HepG2 (cell line): ENCODE data around the gene ROBO2. TPM values are rescaled to one million over a fixed set of nuclear protein-coding genes. Genes with fewer than 3 reads are reported as not detected.

Source experiments
- LCORL ChIP-seq, 2 experiments: fragments of 450-650 bp in 1 of 2; sonication (generic) in 1 of 2; formaldehyde crosslinking in 1 of 2; IDR thresholded peaks; 2 replicates each; pipeline versions ENCODE4 v1.5.0 to v1.6.1; 2017 to 2020; ENCODE audit warnings: antibody characterized with exemption in 1 of 2, missing genetic modification reagents in 1 of 2
- SMARCC2 ChIP-seq: fragments of 450-650 bp; IDR thresholded peaks from 2 replicates; pipeline ENCODE4 v1.6.1; 2017; ENCODE audit warnings: antibody characterized with exemption, mild to moderate bottlenecking
- TARDBP ChIP-seq: sonication (generic); formaldehyde crosslinking; IDR thresholded peaks from 2 replicates; pipeline ENCODE4 v1.8.0; 2022; ENCODE audit warnings: mild to moderate bottlenecking, missing genetic modification reagents
- ZSCAN20 ChIP-seq: sonication (generic); formaldehyde crosslinking; IDR thresholded peaks from 2 replicates; pipeline ENCODE4 v1.4.0; 2020; ENCODE audit warnings: missing genetic modification reagents, mild to moderate bottlenecking, borderline replicate concordance
- polyA plus RNA-seq, 8 experiments: library from polyadenylated mRNA; depleted of rRNA in 3 of 8; stranded (reverse) in 7 of 8; unstranded in 1 of 8; fragments of >200 nt; fragmentation: Illumina TruSeq in 4 of 8; extraction: Trizol in 4 of 8; gene quantifications; 2 replicates each; pipeline versions ENCODE4 v1.2.1 to v1.2.3, GENCODE V29; 2011 to 2016; ENCODE audit warnings: low read depth in 4 of 8, missing spikeins in 1 of 8, mixed read lengths in 1 of 8; ENCODE audit not compliant: insufficient read depth in 1 of 8
- total RNA-seq, 5 experiments: library from RNA; depleted of rRNA; stranded (reverse); fragments of >200 nt; fragmentation: Illumina TruSeq; extraction: Trizol; gene quantifications; 2 replicates each; pipeline ENCODE4 v1.2.3, GENCODE V29; 2016; ENCODE audit warnings: low read depth in 1 of 5
- TF ChIP-seq, protein P1 (sequence below): sonication (generic); formaldehyde crosslinking; IDR thresholded peaks from 2 replicates; pipeline ENCODE4 v1.5.0; 2020; ENCODE audit warnings: mild to moderate bottlenecking, missing genetic modification reagents
- TF ChIP-seq, protein P2 (sequence below): sonication (generic); formaldehyde crosslinking; IDR thresholded peaks from 2 replicates; pipeline ENCODE4 v1.5.0; 2020; ENCODE audit warnings: mild to moderate bottlenecking, missing genetic modification reagents, moderate library complexity
- TF ChIP-seq, protein P3 (sequence below): sonication (generic); formaldehyde crosslinking; IDR thresholded peaks from 2 replicates; pipeline ENCODE4 v1.4.0; 2020; ENCODE audit warnings: low read depth, missing genetic modification reagents
- TF ChIP-seq, protein P4 (sequence below): sonication (generic); formaldehyde crosslinking; IDR thresholded peaks from 2 replicates; pipeline ENCODE4 v1.4.0; 2020; ENCODE audit warnings: mild to moderate bottlenecking, low read depth, missing genetic modification reagents
- TF ChIP-seq, protein P5 (sequence below): sonication (generic); formaldehyde crosslinking; IDR thresholded peaks from 2 replicates; pipeline ENCODE4 v1.4.0; 2020; ENCODE audit warnings: missing genetic modification reagents, mild to moderate bottlenecking, borderline replicate concordance
- TF ChIP-seq, protein P6 (sequence below): IDR thresholded peaks from 2 replicates; pipeline ENCODE4 v1.6.1; 2016; ENCODE audit warnings: control low read depth

ROBO2 gene
- total and polyA plus RNA-seq, 2 of the 13 experiments (the other 11 are each of a cell fraction or from before 2014, with no cell fraction given): not detected

DNA sequence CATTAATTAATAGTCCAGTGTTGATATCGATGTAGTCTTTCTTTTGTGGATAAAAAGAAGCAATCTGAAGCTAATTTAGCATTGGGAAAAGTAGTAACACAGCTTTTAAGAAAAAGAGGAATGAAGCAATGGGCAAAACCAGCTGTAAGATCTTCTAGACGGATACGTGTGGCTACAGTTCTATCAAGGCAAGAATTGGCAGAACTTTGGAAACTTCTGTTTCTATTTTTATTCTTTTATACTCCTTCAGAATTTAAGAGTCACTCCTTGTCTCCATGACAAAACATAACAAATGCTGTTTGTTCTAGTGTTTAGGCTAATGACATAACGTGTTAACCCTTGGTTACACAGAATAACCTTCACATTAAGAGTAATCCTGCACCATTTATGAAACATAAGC is 289.2 kb downstream of the ROBO2 start (continued):
- TF ChIP-seq, protein P1, sequence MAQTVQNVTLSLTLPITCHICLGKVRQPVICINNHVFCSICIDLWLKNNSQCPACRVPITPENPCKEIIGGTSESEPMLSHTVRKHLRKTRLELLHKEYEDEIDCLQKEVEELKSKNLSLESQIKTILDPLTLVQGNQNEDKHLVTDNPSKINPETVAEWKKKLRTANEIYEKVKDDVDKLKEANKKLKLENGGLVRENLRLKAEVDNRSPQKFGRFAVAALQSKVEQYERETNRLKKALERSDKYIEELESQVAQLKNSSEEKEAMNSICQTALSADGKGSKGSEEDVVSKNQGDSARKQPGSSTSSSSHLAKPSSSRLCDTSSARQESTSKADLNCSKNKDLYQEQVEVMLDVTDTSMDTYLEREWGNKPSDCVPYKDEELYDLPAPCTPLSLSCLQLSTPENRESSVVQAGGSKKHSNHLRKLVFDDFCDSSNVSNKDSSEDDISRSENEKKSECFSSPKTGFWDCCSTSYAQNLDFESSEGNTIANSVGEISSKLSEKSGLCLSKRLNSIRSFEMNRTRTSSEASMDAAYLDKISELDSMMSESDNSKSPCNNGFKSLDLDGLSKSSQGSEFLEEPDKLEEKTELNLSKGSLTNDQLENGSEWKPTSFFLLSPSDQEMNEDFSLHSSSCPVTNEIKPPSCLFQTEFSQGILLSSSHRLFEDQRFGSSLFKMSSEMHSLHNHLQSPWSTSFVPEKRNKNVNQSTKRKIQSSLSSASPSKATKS: no peak
- no peak for TF ChIP-seq SMARCC2
- TF ChIP-seq LCORL (IDR thresholded peaks at IDR 0.05): no peak
- no peak for TF ChIP-seq LCORL (CRISPR knock-in tag; IDR thresholded peaks at IDR 0.05)
- TF ChIP-seq, protein P2, sequence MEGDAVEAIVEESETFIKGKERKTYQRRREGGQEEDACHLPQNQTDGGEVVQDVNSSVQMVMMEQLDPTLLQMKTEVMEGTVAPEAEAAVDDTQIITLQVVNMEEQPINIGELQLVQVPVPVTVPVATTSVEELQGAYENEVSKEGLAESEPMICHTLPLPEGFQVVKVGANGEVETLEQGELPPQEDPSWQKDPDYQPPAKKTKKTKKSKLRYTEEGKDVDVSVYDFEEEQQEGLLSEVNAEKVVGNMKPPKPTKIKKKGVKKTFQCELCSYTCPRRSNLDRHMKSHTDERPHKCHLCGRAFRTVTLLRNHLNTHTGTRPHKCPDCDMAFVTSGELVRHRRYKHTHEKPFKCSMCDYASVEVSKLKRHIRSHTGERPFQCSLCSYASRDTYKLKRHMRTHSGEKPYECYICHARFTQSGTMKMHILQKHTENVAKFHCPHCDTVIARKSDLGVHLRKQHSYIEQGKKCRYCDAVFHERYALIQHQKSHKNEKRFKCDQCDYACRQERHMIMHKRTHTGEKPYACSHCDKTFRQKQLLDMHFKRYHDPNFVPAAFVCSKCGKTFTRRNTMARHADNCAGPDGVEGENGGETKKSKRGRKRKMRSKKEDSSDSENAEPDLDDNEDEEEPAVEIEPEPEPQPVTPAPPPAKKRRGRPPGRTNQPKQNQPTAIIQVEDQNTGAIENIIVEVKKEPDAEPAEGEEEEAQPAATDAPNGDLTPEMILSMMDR (CRISPR knock-in tag): no peak
- TF ChIP-seq TARDBP: no peak
- TF ChIP-seq, protein P3, sequence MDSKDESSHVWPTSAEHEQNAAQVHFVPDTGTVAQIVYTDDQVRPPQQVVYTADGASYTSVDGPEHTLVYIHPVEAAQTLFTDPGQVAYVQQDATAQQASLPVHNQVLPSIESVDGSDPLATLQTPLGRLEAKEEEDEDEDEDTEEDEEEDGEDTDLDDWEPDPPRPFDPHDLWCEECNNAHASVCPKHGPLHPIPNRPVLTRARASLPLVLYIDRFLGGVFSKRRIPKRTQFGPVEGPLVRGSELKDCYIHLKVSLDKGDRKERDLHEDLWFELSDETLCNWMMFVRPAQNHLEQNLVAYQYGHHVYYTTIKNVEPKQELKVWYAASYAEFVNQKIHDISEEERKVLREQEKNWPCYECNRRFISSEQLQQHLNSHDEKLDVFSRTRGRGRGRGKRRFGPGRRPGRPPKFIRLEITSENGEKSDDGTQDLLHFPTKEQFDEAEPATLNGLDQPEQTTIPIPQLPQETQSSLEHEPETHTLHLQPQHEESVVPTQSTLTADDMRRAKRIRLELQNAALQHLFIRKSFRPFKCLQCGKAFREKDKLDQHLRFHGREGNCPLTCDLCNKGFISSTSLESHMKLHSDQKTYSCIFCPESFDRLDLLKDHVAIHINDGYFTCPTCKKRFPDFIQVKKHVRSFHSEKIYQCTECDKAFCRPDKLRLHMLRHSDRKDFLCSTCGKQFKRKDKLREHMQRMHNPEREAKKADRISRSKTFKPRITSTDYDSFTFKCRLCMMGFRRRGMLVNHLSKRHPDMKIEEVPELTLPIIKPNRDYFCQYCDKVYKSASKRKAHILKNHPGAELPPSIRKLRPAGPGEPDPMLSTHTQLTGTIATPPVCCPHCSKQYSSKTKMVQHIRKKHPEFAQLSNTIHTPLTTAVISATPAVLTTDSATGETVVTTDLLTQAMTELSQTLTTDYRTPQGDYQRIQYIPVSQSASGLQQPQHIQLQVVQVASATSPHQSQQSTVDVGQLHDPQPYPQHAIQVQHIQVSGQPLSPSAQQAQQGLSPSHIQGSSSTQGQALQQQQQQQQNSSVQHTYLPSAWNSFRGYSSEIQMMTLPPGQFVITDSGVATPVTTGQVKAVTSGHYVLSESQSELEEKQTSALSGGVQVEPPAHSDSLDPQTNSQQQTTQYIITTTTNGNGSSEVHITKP: no peak
- TF ChIP-seq, protein P4, sequence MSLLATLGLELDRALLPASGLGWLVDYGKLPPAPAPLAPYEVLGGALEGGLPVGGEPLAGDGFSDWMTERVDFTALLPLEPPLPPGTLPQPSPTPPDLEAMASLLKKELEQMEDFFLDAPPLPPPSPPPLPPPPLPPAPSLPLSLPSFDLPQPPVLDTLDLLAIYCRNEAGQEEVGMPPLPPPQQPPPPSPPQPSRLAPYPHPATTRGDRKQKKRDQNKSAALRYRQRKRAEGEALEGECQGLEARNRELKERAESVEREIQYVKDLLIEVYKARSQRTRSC (CRISPR knock-in tag): no peak
- TF ChIP-seq, protein P5, sequence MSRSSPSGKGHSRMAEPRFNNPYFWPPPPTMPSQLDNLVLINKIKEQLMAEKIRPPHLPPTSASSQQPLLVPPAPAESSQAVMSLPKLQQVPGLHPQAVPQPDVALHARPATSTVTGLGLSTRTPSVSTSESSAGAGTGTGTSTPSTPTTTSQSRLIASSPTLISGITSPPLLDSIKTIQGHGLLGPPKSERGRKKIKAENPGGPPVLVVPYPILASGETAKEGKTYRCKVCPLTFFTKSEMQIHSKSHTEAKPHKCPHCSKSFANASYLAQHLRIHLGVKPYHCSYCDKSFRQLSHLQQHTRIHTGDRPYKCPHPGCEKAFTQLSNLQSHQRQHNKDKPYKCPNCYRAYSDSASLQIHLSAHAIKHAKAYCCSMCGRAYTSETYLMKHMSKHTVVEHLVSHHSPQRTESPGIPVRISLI: no peak
- TF ChIP-seq ZSCAN20 (CRISPR knock-in tag): no peak
- TF ChIP-seq, protein P6, sequence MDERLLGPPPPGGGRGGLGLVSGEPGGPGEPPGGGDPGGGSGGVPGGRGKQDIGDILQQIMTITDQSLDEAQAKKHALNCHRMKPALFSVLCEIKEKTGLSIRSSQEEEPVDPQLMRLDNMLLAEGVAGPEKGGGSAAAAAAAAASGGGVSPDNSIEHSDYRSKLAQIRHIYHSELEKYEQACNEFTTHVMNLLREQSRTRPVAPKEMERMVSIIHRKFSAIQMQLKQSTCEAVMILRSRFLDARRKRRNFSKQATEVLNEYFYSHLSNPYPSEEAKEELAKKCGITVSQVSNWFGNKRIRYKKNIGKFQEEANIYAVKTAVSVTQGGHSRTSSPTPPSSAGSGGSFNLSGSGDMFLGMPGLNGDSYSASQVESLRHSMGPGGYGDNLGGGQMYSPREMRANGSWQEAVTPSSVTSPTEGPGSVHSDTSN (CRISPR knock-in tag): no peak
